Measurements from ENCODE around the gene C1orf35.

GRCh38 chr1:228101994-228102790 lies 933 bp downstream of the C1orf35 start:
- TF ChIP-seq CTCF (IDR thresholded peaks at IDR 0.05) (no peak), POLR2A (IDR thresholded peaks at IDR 0.05) (no peak)

Measured in uterus (tissue), 2 donors.